Adrenal gland (tissue), 5 donors: ENCODE results near the gene NARF.

Experiments
- CTCF ChIP-seq, 6 experiments: fragments of 450-650 bp in 4 of 6; fragments of 200-600 bp in 2 of 6; sonication (generic) in 1 of 6; IDR thresholded peaks; 1 replicate in 5 of 6; 2 replicates in 1 of 6; pipeline versions ENCODE4 v1.5.1 to v1.8.0; 2016 to 2021; ENCODE audit warnings: antibody characterized with exemption in 6 of 6, mild to moderate bottlenecking in 2 of 6, moderate library complexity in 1 of 6
- POLR2A ChIP-seq, 2 donors: fragments of 450-650 bp; IDR thresholded peaks; one replicate each; pipeline ENCODE4 v1.6.1; 2017; ENCODE audit warnings: antibody characterized with exemption in 2 of 2, mild to moderate bottlenecking in 2 of 2, moderate library complexity in 1 of 2
- donor health status: DM: no; HTN: no; CAD: no.

- TF ChIP-seq CTCF (IDR thresholded peaks at IDR 0.05) (no peak), POLR2A (IDR thresholded peaks at IDR 0.05) (no peak)
Measured at GRCh38 chr17:82486231-82487094, 27.9 kb downstream of the NARF start.
